K562 (cell line): ENCODE measurements around the gene NXPH4. TPM values are rescaled to one million over a fixed set of nuclear protein-coding genes. Genes with fewer than 3 reads are reported as not detected.

Experiments used
- CREM ChIP-seq: IDR thresholded peaks from 2 replicates; pipeline ENCODE4 v1.6.1; 2014; ENCODE audit warnings: antibody characterized with exemption, low read depth
- ELK3 ChIP-seq: fragments of 450-650 bp; formaldehyde crosslinking; IDR thresholded peaks from 2 replicates; pipeline ENCODE4 v1.4.0; 2020; ENCODE audit warnings: mild to moderate bottlenecking
- ZNF253 ChIP-seq: fragments of 250-450 bp; sonication (Bioruptor Pico); conservative IDR thresholded peaks from 2 replicates; pipeline ENCODE4 v1.6.1; 2021; ENCODE audit warnings: mild to moderate bottlenecking
- polyA plus RNA-seq, 8 experiments: library from polyadenylated mRNA; depleted of rRNA in 4 of 8; stranded (reverse) in 5 of 8; unstranded in 3 of 8; fragments of >200 nt; fragmentation: Nextera tagmentation in 2 of 8; fragmentation: Illumina TruSeq in 1 of 8; extraction: Ambion mirVana in 2 of 8; extraction: Trizol in 1 of 8; gene quantifications; 2 replicates each; pipeline versions ENCODE4 v1.2.1 to v1.2.3, GENCODE V29; 2011 to 2014; ENCODE audit warnings: inconsistent platforms in 1 of 8, missing spikeins in 1 of 8
- total RNA-seq, 7 experiments: library from RNA; depleted of rRNA in 6 of 7; stranded (reverse); fragments of >200 nt in 6 of 7; fragmentation: Illumina TruSeq in 2 of 7; extraction: Trizol in 2 of 7; gene quantifications; 2 replicates each; pipeline versions ENCODE4 v1.2.1 to v1.2.3, GENCODE V29; 2011 to 2021; ENCODE audit warnings: low replicate concordance in 1 of 7
- TF ChIP-seq, protein P1 (sequence below), 2 experiments: fragments of 450-650 bp; formaldehyde crosslinking in 1 of 2; IDR thresholded peaks; 2 replicates each; pipeline versions ENCODE4 v1.4.0 to v1.6.1; 2014 to 2020; ENCODE audit warnings: mild to moderate bottlenecking in 2 of 2, borderline replicate concordance in 1 of 2, low read depth in 1 of 2

NXPH4 gene
- total and polyA plus RNA-seq, 9 of the 15 experiments (the other 6 are each of a cell fraction or from before 2014, with no cell fraction given): 0.49 to 2.7 (median 1.1) TPM; not detected in 4

DNA sequence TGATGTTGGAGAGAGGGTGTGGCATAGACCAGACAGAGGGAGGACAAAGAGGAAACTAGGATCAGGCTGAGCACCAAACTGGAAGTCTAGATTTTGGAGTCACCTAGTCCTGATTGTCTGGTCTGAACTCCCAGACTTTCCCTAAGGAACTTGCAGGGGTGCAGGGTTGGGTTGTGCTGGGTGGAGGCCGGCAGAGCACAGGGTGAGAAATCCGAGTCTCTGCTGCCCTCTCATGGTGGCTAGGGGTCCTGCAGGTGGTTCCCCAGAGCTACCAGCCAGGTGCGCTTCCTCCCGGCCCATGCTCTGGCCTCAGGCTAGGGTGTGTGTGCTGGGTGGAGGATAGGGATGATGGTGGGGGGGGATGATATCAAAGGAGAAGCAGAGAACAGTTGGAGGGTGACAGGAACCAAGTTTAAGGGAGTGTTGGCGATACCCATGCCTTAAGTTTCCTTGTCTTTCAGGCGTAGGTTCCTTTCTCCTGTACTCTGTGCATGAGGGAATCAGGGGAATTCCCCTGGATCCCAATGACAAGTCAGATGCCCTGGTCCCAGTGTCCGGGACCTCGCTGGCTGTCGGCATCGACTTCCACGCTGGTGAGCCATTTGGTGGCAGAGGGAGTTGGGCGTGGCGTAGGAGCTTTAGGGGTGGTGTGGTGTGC, 33.5 kb upstream of the NXPH4 start (continued):
- TF ChIP-seq, protein P1, sequence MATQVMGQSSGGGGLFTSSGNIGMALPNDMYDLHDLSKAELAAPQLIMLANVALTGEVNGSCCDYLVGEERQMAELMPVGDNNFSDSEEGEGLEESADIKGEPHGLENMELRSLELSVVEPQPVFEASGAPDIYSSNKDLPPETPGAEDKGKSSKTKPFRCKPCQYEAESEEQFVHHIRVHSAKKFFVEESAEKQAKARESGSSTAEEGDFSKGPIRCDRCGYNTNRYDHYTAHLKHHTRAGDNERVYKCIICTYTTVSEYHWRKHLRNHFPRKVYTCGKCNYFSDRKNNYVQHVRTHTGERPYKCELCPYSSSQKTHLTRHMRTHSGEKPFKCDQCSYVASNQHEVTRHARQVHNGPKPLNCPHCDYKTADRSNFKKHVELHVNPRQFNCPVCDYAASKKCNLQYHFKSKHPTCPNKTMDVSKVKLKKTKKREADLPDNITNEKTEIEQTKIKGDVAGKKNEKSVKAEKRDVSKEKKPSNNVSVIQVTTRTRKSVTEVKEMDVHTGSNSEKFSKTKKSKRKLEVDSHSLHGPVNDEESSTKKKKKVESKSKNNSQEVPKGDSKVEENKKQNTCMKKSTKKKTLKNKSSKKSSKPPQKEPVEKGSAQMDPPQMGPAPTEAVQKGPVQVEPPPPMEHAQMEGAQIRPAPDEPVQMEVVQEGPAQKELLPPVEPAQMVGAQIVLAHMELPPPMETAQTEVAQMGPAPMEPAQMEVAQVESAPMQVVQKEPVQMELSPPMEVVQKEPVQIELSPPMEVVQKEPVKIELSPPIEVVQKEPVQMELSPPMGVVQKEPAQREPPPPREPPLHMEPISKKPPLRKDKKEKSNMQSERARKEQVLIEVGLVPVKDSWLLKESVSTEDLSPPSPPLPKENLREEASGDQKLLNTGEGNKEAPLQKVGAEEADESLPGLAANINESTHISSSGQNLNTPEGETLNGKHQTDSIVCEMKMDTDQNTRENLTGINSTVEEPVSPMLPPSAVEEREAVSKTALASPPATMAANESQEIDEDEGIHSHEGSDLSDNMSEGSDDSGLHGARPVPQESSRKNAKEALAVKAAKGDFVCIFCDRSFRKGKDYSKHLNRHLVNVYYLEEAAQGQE (IDR thresholded peaks at IDR 0.05; ENCODE audit: borderline replicate concordance): peak; percentile 77
- TF ChIP-seq, protein P1 (CRISPR knock-in tag; IDR thresholded peaks at IDR 0.05; ENCODE audit: low read depth): no peak
- TF ChIP-seq ZNF253 (CRISPR knock-in tag): no peak
- no peak for TF ChIP-seq ELK3
- 0 out of 2 replicates have a peak, but pooled peaks have one; percentile 23 for TF ChIP-seq CREM
- TF ChIP-seq, all 486 proteins: peak for 19
